ENCODE results near the gene MARK2.

Gene MARK2

DNA sequence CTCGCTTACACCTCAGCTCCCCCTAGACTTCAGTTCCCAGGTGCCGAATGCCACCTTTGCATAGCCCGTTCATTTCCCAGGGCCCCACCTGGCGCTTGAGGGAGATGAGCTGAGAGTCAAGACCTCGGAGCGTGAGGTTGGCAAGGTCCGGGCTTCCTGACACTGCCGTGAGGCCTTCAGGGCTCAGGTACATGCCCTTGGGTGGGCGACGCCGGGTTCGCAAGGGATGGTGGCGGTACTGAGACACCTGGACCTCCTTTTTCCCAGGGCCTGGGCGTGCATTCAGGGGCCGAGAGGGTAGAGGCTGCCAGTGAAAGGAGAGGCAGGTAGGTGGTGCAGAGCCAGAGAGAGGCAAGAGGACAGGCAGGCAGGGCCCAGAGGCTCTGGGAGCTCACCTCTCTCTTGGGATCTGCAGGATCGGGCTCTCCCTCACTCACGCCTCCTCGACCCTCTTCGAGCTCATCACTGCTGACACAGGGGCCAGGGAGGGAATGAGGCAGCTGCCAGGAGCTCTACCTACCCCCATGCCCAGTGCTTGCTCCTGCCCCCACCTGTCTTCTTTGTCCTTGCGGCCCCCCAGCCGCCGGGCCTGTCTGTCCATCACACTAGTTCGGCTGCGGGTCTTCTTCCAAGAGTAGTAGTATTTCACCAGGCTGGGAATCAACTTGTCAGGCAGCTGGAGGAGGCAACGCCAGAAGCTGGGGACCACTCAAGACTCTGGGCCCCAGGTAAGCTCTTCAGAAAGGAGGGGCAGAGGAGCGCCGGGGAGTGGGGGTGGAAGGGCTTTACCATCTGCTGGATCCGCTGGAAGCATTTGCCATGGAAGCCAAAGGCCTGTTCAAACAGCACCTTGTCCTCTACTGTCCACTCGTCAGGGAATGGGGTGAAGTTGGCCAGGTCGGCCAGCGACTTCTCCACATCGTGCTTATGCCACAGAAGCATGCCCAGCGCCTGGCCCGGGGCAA lies 75.2 kb downstream of the MARK2 start:
- in situ Hi-C loops (cut with MboI; ENCODE audit: low sequenced_read_pairs, unreplicated experiment), result no loop called here
- TF ChIP-seq, protein P1, sequence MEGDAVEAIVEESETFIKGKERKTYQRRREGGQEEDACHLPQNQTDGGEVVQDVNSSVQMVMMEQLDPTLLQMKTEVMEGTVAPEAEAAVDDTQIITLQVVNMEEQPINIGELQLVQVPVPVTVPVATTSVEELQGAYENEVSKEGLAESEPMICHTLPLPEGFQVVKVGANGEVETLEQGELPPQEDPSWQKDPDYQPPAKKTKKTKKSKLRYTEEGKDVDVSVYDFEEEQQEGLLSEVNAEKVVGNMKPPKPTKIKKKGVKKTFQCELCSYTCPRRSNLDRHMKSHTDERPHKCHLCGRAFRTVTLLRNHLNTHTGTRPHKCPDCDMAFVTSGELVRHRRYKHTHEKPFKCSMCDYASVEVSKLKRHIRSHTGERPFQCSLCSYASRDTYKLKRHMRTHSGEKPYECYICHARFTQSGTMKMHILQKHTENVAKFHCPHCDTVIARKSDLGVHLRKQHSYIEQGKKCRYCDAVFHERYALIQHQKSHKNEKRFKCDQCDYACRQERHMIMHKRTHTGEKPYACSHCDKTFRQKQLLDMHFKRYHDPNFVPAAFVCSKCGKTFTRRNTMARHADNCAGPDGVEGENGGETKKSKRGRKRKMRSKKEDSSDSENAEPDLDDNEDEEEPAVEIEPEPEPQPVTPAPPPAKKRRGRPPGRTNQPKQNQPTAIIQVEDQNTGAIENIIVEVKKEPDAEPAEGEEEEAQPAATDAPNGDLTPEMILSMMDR (IDR thresholded peaks at IDR 0.05; ENCODE audit: borderline replicate concordance, control extremely low read depth, extremely low read depth, insufficient read depth, missing control alignments), result no peak
- DNase-seq (ENCODE audit: low spot score), result no peak

DNA sequence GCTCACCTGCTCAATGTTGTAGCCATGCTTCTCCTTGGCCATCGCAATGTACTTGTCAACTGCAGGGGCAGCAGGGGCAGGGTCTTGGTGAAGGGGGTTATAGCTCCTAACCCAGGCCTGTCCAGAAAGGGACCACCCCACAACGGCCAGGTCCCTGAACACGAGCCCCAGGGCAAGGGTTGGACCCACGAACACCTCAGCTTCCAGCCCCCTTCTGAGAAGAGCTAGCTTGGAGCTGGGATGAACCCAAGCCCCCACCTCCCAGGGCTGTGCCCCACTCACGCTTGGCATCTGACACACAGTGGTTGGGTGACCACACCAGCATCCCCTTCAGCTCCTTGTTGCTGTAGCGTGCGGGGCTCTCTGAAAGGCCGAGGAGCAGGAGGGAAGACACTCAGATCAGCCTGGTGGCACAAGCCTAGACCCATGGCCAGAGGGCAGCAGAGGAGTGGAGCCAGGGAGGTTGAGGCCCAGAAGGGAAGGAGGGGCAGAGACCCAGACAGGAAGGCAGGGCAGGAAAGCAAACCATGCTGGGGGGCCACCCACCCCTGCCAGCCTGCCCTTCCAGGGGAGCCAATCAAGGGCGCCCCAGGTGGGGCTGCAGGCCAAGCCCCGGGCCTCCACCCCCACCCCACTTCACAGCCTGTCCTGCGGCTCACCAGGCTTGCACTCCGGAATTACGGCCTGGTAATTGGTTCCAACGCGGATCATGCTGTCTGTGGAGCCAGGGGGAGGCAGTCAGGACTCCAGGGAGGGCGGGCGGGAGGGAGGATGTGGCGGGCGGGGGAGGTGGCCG lies 76.2 kb downstream of the MARK2 start:
- DNase-seq (ENCODE audit: low spot score), result no peak
- in situ Hi-C loops (cut with MboI; ENCODE audit: low sequenced_read_pairs, unreplicated experiment), result no loop called here
- TF ChIP-seq, protein P1 (IDR thresholded peaks at IDR 0.05; ENCODE audit: borderline replicate concordance, control extremely low read depth, extremely low read depth, insufficient read depth, missing control alignments), result no peak

DNA sequence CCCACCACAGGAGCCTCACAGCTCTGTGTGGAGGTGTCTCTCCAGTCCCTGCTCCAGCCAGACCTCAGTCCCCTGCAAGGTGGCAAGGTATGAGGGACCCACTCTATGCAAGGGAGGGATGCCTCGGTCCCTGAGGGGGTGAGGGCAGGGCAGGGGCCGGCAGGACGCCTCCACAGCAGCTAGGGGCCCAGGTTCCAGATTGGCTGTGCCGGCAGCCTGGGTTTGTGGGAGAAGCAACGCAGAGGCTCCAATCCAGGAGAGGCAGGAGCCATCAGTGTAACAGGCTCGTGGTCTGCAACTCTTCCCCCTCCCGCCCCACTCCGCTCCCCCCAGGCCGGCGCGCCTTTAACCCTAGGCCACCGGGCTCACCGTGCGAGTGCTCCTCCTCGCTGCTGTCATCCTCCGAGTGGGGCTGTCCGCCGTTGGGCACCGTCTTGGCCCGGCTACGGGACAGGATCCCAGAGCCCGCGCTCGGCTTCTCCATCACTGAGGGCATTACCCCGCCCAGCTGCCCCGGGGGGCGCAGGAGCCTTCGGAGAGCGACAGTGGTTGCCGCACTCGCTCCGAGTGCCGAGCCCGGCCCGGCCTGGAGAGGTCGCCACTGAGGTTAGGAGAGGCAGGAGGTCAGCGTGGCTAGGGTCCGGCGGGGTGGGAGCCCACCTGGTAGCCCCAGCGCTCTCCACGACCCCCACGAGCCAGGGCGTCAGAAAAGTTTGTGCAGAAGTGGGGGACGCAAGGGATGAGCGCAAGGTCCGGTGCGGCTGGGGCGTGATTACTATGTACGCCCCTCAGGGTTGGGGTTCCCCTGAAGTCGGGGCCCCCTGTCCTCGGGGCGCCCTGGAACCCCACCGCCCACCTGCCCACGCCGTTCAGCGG lies 77.3 kb downstream of the MARK2 start:
- in situ Hi-C loops (cut with MboI; ENCODE audit: low sequenced_read_pairs, unreplicated experiment), result no loop called here
- DNase-seq (ENCODE audit: low spot score), result peak; percentile 74
- TF ChIP-seq, protein P1 (IDR thresholded peaks at IDR 0.05; ENCODE audit: borderline replicate concordance, control extremely low read depth, extremely low read depth, insufficient read depth, missing control alignments), result peak; percentile 49

DNA sequence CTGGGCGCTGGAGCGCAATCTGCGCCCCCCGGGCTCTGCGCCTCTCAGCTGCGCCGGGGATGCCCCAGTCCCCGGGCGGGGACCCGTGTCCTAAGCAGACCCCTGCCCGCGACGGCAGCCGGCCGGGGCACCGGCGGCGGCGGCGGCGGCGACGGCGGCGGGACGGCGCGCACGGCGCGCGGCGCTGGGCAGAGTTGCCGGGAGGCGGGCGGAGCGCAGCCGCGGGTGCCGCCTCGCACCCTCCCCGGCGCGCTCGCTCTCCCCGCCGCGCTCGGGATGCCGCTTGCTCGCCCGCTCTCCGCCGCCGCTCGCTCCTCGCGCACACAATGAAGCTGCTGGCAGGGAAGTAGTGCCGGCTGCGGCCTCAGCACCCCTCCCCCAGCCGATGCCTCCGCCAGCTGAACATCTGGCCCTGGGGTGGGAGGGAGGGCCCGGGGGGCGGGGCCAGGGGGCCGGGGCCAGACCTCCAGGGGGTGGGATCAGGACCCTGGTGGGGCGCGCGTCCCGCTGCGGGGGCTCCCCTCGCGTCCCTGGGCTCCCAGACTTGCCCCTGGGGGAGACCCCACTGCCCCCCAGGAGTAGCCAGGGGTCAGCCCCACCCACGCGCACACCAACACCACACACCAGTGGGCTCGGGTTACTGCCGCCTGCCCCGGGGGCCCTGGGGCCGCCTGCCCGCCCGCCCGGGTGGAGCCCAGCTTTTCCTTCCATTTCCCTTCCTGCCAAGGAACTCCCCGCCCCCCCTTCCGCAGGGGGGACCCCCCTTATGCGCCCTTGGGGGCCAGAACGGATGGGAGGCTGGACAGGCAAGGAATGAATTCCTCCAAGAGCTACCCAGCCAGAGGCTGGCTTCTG lies 78.2 kb downstream of the MARK2 start, which contains the start of gene RCOR2:
Gene RCOR2, minus strand, starts transcription at position 328 of the 855 bp plus-strand sequence. CDS start 708 bp downstream, outside the sequence.
- peak; percentile 89 for DNase-seq (ENCODE audit: low spot score)
- TF ChIP-seq, protein P1 (IDR thresholded peaks at IDR 0.05; ENCODE audit: borderline replicate concordance, control extremely low read depth, extremely low read depth, insufficient read depth, missing control alignments), result no peak

DNA sequence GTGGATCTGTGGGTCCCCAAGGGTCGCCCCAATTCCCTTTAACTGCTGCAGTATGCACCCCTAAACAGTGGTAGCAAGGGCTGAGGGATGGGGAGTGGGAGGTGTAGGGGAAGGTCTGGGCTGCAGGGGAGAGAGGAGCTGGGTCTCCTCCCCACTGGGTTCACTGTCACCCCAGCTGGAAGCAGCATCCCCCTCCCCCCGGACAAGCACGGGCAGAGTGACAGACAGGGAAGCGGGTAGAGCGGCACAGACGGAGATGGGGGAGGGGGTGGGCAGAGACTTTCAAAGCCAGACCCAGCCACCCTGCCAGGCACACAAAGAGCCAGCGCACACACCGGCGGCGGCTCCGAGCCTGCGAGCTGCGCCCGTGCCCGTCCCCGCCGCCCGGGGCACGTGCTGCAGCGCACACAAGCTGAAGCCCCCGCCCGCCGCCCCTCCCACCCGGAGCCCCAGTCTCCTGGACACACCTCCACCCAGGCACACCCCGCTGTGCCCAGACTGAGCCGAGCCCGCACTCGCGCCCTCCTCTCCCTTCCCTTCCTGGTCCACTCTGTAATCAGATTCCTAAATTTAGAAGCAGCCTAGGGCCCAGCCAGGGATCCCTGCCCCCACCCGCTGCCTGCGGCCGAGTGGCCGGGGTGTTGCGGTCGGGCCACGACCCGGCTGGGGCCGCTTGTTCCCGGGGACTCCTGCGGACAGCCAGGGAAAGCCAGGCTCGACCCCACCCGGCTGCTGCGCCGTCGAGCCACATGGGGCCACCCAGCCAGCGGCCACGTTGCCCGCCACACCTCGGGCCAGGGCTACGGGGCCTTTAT lies 79.0 kb downstream of the MARK2 start:
- in situ Hi-C loops (cut with MboI; ENCODE audit: low sequenced_read_pairs, unreplicated experiment), result no loop called here
- peak; percentile 59 for DNase-seq (ENCODE audit: low spot score)

More for the DNA sequence above, 78.2 kb downstream of the MARK2 start, which contains the start of gene RCOR2:
- in situ Hi-C loops (cut with MboI; ENCODE audit: low sequenced_read_pairs, unreplicated experiment), result no loop called here

More for the DNA sequence above, 79.0 kb downstream of the MARK2 start:
- TF ChIP-seq, protein P1 (IDR thresholded peaks at IDR 0.05; ENCODE audit: borderline replicate concordance, control extremely low read depth, extremely low read depth, insufficient read depth, missing control alignments), result no peak
